OCI-LY1 (cell line): ENCODE measurements around the gene AHSP.

Source experiments
- EZH2 ChIP-seq: fragments of 200-600 bp; sonication (generic), shearing (Covaris generic); IDR thresholded peaks from 2 replicates; pipeline ENCODE4 v1.8.0; 2017; ENCODE audit warnings: borderline replicate concordance, mixed run types, mild to moderate bottlenecking, antibody characterized with exemption, low read length, moderate library complexity, mixed read lengths
- TF ChIP-seq, protein P1 (sequence below): fragments of 200-600 bp; sonication (generic), shearing (Covaris generic); IDR thresholded peaks from 2 replicates; pipeline ENCODE4 v1.5.1; 2017; ENCODE audit warnings: mild to moderate bottlenecking, antibody characterized with exemption, low read length, moderate library complexity, mixed read lengths

DNA sequence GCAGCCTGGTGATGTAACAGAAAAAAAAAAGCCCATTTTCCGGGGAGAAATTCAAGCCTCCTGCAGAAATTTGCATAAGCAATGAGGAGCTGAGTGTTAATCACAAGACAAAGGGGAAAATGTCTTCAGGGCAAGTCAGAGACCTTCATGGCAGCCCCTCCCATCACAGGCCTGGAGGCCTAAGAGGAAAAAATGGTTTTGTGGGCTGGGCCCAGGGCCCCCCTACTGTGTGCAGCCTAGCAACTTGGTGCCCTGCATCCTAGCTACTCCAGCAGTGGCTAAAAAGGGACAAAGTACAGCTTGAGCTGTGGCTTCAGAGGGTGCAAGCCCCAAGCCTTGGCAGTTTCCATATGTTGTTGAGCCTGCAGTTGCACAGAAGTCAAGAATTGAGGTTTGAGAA is 49.7 kb downstream of the AHSP start:
- no peak for TF ChIP-seq EZH2
- TF ChIP-seq, protein P1, sequence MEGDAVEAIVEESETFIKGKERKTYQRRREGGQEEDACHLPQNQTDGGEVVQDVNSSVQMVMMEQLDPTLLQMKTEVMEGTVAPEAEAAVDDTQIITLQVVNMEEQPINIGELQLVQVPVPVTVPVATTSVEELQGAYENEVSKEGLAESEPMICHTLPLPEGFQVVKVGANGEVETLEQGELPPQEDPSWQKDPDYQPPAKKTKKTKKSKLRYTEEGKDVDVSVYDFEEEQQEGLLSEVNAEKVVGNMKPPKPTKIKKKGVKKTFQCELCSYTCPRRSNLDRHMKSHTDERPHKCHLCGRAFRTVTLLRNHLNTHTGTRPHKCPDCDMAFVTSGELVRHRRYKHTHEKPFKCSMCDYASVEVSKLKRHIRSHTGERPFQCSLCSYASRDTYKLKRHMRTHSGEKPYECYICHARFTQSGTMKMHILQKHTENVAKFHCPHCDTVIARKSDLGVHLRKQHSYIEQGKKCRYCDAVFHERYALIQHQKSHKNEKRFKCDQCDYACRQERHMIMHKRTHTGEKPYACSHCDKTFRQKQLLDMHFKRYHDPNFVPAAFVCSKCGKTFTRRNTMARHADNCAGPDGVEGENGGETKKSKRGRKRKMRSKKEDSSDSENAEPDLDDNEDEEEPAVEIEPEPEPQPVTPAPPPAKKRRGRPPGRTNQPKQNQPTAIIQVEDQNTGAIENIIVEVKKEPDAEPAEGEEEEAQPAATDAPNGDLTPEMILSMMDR: no peak
